DOHH2 (cell line): ENCODE results near the gene ARHGEF39.

Source experiments
- CTCF ChIP-seq: fragments of 200-600 bp; sonication (generic); IDR thresholded peaks from one replicate; pipeline ENCODE4 v1.5.1; 2014; ENCODE audit warnings: antibody characterized with exemption, mild to moderate bottlenecking, low read depth, low read length; ENCODE audit not compliant: poor library complexity, severe bottlenecking
- EZH2phosphoT487 ChIP-seq: fragments of 200-600 bp; sonication (generic); IDR thresholded peaks from 2 replicates; pipeline ENCODE4 v1.6.1; 2017; ENCODE audit warnings: borderline replicate concordance, mild to moderate bottlenecking, antibody characterized with exemption, low read length, moderate library complexity, mixed read lengths

GRCh38 chr9:35697486-35697885 is 32.5 kb upstream of the ARHGEF39 start:
- TF ChIP-seq CTCF (no peak), EZH2phosphoT487 (no peak)
